HUES64 (cell line): ENCODE data around the gene LRRC4. TPM values are rescaled to one million over a fixed set of nuclear protein-coding genes. Genes with fewer than 3 reads are reported as not detected.

Source experiments
- H3K27ac ChIP-seq: 2 replicates; pipeline ENCODE4 v1.7.0; 2013; ENCODE audit warnings: low read depth, low read length, inconsistent platforms
- H3K27me3 ChIP-seq: 2 replicates; pipeline ENCODE4 v1.6.1; 2013; ENCODE audit warnings: mild to moderate bottlenecking, low read length; ENCODE audit not compliant: insufficient read depth
- H3K36me3 ChIP-seq: 2 replicates; pipeline ENCODE4 v1.6.1; 2013; ENCODE audit warnings: mild to moderate bottlenecking, low read length; ENCODE audit not compliant: insufficient read depth
- H3K4me1 ChIP-seq: 2 replicates; pipeline ENCODE4 v1.6.1; 2013; ENCODE audit warnings: mild to moderate bottlenecking, low read length, moderate library complexity; ENCODE audit not compliant: insufficient read depth
- H3K4me3 ChIP-seq: 2 replicates; pipeline ENCODE4 v1.5.1; 2013; ENCODE audit warnings: mild to moderate bottlenecking, low read length, moderate library complexity
- H3K9ac ChIP-seq: 2 replicates; pipeline ENCODE4 v1.6.1; 2013; ENCODE audit warnings: mild to moderate bottlenecking, low read depth, low read length
- H3K9me3 ChIP-seq: 2 replicates; pipeline ENCODE4 v1.6.1; 2013; ENCODE audit warnings: low read depth, low read length; ENCODE audit not compliant: insufficient read depth
- WGBS: fragments of 150-250, 120-280 bp; methylation state at CpG from one replicate; pipeline ENCODE4 v1.1.7; 2013; ENCODE audit warnings: missing lambda C conversion rate; 5-methylcytosine and 5-hydroxymethylcytosine counted together
- polyA plus RNA-seq, 2 experiments: library from polyadenylated mRNA; stranded (reverse); fragments of 50-300 nt; gene quantifications; one replicate each; pipeline ENCODE4 v1.2.3, GENCODE V29; 2013

The LRRC4 gene, protein sequence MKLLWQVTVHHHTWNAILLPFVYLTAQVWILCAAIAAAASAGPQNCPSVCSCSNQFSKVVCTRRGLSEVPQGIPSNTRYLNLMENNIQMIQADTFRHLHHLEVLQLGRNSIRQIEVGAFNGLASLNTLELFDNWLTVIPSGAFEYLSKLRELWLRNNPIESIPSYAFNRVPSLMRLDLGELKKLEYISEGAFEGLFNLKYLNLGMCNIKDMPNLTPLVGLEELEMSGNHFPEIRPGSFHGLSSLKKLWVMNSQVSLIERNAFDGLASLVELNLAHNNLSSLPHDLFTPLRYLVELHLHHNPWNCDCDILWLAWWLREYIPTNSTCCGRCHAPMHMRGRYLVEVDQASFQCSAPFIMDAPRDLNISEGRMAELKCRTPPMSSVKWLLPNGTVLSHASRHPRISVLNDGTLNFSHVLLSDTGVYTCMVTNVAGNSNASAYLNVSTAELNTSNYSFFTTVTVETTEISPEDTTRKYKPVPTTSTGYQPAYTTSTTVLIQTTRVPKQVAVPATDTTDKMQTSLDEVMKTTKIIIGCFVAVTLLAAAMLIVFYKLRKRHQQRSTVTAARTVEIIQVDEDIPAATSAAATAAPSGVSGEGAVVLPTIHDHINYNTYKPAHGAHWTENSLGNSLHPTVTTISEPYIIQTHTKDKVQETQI
- 12.0 TPM for polyA plus RNA-seq (2013, experiment 1 of 2)
- polyA plus RNA-seq (2013, experiment 2 of 2), result 11.9 TPM

DNA sequence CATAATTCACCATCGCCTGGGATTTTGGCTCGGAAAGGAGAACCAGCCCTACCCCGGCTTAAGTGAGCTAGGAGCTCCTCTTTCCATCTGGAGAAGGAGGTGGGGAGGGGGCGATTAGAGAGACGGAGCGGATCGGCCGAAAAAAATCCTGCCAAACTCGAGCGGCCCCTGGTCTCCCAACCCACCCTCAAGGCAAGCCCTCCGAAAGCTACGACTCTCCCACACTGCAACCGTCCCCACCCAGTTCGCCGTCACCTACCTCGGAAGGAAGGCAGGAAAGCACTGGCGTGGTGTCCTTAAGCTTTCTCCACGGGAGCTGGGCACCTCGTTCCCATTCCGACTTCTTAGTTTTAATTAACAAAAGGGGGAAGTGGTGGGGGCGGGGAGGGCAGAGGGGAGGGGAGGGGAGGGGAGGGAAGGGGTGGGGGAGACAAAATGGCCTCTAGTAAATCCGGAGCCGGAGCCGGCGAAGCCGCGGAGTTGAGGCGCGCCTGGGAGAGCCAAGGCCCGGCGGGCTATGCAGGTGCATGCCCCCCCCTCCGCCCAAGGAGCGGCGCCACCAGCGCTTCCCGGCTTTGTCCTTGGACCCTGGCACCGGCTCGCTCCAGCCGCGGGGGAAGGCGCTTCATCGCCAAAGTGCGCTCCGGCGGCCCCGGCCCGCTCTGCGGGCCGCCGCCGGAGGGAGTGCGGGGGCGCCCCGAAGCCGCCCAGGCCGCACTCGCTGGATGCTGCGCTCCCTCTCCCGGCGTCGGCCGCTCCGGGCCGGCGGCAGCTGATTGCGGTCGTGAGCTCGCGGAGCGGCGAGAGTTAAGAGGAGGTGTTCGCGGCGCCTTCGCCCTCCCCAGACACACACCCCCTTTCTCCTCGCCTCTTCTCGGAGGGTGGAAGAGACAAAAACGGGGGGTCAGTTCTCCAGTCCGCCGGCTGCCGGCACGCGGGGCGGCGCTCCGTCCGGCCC lies at the start of gene LRRC4:
LRRC4 (minus strand) TSS at position 784 of the 958 bp plus-strand sequence. CDS start 797 bp downstream, outside the sequence.
- H3K4me1 ChIP-seq, result peaks cover 12% of the 10 kb centered on the region
- 1% methylated on average over 79 of the region's 87 CpGs for WGBS
- H3K9me3 ChIP-seq, result no peaks in the 10 kb centered on the region
- H3K27me3 ChIP-seq, result peaks cover 41% of the 10 kb centered on the region
- H3K27ac ChIP-seq, result peak within 1 kb of the TSS; percentile 59; the same call in 1 of the 2 replicates
- H3K36me3 ChIP-seq, result peaks cover 12% of the 10 kb centered on the region; the same call in 1 of the 2 replicates
- H3K9ac ChIP-seq, result peak within 1 kb of the TSS; percentile 80
- peak within 1 kb of the TSS; percentile 72 for H3K4me3 ChIP-seq

DNA sequence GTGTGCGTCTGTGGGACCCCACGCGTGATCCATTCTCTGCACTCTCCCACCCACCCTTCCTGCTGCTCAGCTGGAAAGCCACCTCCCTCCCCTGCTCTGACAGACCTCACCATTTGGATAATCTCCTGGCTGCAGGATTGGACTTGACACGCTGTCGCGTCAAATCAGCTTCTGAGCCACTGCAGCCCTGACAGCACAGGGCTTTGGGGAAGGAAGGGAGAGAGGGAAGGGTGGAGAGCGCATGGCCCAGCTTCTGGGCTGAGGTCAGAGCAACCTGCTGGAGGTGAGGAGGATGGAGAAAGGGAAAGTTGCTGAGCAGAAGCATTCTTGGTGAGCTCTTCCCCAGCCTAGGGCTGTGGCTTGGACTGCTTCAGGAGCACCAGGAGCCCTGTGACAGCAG lies 48.9 kb upstream of the LRRC4 start:
- H3K9ac ChIP-seq, result no peak overlapping the region
- H3K9me3 ChIP-seq, result no peaks in the 10 kb centered on the region
- no peak overlapping the region for H3K27ac ChIP-seq
- H3K4me1 ChIP-seq, result peaks cover 5% of the 10 kb centered on the region; the same call in 1 of the 2 replicates
- H3K4me3 ChIP-seq, result no peak overlapping the region
- H3K36me3 ChIP-seq, result peaks cover 19% of the 10 kb centered on the region
- WGBS, result 87% methylated on average over 7 of the region's 7 CpGs
- no peaks in the 10 kb centered on the region for H3K27me3 ChIP-seq

DNA sequence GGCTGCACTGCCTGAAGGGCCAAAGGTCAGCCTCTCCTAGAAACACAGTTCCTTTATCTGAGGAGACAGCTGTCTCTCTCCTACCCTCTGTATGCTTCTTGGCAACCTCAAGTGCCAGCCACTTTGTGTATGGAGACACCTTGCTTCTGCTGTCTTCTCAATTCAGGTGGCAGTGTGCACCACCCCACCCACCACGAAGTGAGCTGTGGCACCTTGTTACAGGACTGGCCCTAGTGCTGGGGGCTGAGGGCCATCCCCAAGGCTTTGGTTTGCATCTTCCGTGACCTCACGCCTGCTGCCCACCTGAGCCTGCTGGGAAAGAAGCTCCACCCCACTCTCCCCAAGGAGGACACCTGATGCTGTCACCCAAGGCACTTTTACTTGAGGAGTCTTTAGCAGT lies 47.1 kb upstream of the LRRC4 start:
- H3K27me3 ChIP-seq, result no peaks in the 10 kb centered on the region
- H3K36me3 ChIP-seq, result peaks cover 9% of the 10 kb centered on the region
- no peak overlapping the region for H3K27ac ChIP-seq
- no peaks in the 10 kb centered on the region for H3K9me3 ChIP-seq
- H3K4me3 ChIP-seq, result no peak overlapping the region
- peaks cover 5% of the 10 kb centered on the region; the same call in 1 of the 2 replicates for H3K4me1 ChIP-seq
- 92% methylated on average over 3 of the region's 3 CpGs for WGBS
- H3K9ac ChIP-seq, result no peak overlapping the region

DNA sequence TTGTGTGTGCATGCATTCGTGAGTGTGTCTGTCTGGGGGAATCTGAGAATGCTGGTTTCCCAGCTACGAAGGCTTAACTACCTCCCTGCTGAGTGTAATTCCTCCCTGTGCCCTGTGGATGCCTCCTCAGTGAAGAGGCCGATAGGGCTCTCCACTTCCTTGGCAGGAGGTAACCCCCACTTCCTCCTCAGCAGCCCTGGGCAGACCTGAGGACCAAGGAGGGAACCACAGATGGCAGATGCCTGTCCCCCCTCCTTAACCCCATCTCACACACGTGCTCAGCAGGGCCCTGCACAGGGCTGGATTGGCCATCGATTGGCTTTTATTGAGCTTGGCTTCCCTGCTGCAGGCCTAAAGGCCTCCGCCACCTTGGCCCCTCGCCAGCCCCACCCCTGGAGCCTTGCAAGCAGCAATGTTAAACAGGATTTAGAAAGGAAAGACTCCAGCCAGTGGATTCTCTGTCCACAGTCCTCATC lies 45.6 kb upstream of the LRRC4 start:
- Histone ChIP-seq H3K9me3 (no peaks in the 10 kb centered on the region), H3K36me3 (peaks cover 7% of the 10 kb centered on the region; the same call in 1 of the 2 replicates), H3K27me3 (no peaks in the 10 kb centered on the region), H3K9ac (no peak overlapping the region), H3K27ac (no peak overlapping the region), H3K4me3 (no peak overlapping the region), H3K4me1 (peaks cover 5% of the 10 kb centered on the region; the same call in 1 of the 2 replicates)
- WGBS, result 88% methylated on average over 7 of the region's 7 CpGs

DNA sequence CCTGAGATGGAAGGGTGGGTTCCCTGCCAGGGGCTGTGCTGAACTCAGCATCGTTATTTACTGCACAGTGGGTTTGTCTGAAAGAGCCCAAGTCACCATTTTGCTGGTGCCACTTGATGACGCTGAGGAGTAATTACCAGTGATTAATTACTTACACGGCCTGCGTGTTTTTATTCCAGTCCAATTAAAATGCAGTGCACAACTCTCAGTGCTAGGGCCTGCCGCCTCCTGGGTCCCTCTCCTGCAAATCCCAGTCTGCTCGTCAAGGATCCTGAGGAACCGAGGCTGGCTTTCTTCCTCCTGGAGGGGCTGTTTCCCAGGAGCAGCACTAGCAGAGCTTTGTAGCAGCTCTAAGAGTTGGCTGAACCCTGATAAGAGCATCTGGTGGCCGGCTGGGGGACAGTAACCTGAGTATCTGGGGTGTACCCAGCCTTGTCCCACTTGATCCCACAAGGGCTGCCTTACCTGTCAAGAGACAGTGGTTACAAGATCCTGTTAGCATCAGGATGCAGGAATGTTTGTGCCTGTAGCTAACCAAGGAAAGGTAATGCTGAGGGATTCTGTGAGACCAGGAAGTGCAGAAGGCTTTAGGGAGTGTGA lies 45.1 kb upstream of the LRRC4 start:
- H3K9ac ChIP-seq, result no peak overlapping the region
- H3K27ac ChIP-seq, result no peak overlapping the region
- peaks cover 2% of the 10 kb centered on the region; the same call in 1 of the 2 replicates for H3K36me3 ChIP-seq
- H3K4me1 ChIP-seq, result peaks cover 5% of the 10 kb centered on the region; the same call in 1 of the 2 replicates
- WGBS, result 92% methylated on average over 8 of the region's 8 CpGs
- no peaks in the 10 kb centered on the region for H3K9me3 ChIP-seq
- H3K27me3 ChIP-seq, result no peaks in the 10 kb centered on the region
- no peak overlapping the region for H3K4me3 ChIP-seq

DNA sequence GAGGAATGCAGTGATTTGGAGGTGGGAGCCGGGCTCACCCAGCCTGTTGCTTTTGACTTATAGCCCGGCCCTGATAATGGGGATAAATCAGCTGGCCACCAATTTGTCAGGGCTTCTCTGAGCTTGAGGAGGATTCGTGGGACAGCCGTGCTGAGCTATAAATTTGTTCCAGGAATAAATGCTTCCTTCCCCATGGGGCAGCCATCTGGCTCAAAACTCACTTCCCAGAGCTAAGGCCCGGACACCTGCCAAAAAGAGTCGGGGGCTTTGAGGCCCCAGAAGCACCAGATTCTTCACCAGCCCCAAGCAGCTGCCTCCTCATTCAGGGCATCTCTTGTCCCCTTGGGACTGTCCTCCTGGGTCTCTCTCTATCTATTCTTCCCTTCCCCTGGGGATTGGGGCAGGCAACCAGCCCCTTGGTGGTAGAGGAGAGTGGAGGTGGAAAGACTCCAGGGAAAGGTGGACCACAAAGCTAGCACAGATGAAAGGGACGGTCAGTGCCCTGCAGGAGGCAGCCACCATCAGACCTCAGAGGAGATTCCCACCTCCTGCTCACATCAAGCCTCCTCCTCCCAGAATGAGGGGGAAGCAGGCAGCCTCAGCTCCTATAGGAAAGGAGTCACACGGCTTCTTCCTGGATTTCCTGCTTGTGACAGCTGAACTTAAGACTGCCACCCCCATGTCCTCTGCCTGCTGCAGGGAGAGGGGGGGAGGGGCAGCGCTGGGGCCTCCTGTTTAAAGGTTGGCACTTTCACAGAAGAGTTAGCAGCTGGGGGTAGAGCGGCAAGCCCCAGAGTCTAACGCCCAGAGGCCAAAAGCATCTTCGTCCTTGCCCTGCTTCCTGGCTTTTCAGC lies 44.2 kb upstream of the LRRC4 start:
- H3K9me3 ChIP-seq, result no peaks in the 10 kb centered on the region
- H3K36me3 ChIP-seq, result no peaks in the 10 kb centered on the region
- H3K27ac ChIP-seq, result no peak overlapping the region
- WGBS, result 80% methylated on average over 12 of the region's 12 CpGs
- H3K4me1 ChIP-seq, result peaks cover 5% of the 10 kb centered on the region; the same call in 1 of the 2 replicates
- no peak overlapping the region for H3K4me3 ChIP-seq
- H3K9ac ChIP-seq, result no peak overlapping the region
- no peaks in the 10 kb centered on the region for H3K27me3 ChIP-seq

DNA sequence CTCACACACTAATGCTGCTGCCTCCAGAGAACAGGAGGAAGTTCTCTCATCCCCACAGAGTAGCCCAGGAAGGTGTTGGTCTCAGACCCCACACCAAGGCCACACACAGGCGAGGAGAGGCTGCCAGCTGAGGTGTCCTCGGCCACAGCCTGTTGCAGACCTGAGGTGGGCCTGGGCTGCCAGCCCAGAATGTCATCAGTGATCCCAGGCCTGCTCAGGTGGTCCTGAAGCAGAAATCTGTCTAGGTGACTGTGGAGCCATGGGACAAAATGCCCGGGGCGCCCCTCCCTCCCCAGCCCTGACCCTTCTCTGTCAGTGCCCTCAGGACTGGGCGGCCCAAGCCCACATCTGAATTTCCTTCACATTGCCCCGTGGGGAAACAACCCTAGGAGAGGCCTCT lies 43.5 kb upstream of the LRRC4 start:
- Histone ChIP-seq H3K9me3 (no peaks in the 10 kb centered on the region), H3K27ac (no peak overlapping the region), H3K4me1 (peaks cover 5% of the 10 kb centered on the region; the same call in 1 of the 2 replicates), H3K9ac (no peak overlapping the region), H3K36me3 (no peaks in the 10 kb centered on the region), H3K27me3 (no peaks in the 10 kb centered on the region), H3K4me3 (no peak overlapping the region)
- WGBS, result 95% methylated on average over 6 of the region's 6 CpGs

DNA sequence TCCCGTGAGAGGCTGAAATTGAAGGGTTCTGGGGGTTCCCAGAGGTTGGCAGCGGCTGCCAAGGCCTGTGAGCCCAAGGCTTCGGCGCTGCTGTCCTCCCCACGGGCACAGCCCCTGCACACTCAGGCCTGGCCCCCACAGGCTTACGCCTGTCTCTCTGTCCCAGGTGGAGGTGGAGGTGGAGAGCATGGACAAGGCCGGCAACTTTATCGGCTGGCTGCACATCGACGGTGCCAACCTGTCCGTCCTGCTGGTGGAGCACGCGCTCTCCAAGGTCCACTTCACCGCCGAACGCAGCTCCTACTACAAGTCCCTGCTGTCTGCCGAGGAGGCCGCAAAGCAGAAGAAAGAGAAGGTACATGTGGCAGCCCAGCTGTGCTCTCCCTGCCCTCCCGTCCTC lies 43.1 kb upstream of the LRRC4 start:
- no peak overlapping the region for H3K9ac ChIP-seq

DNA sequence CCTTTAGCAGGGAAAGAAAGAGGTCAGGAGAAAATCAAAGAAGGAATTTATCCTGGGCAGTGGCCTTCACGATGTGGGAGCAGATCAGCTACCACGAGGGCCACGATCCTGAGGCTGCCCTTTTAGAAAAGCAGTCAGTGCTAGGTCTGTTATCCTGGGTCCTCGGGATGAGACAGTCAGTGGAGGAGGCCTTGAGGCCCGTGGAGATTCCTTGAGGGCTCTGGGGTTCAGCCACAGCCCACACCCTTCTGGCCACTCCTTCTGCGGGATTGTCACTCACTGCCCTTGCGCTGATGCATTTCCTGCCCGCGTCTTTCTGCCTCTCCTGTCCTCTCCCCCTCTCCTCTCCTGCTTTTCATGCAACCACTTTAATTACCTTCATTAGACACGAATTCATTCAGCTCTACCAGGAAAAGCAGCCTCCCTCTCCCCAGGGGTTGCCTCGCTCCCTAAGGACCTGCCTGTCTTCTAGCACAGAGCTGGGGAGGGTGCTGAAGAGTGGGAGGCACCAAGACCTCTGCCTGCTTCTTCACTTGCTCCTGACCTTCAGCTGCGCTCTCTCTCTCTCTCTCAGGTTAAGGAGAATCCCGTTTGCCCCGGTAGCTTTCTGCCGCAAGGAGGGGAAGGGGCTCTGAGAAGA lies 42.6 kb upstream of the LRRC4 start:
- WGBS, result 91% methylated on average over 15 of the region's 15 CpGs
- peaks cover 5% of the 10 kb centered on the region; the same call in 1 of the 2 replicates for H3K4me1 ChIP-seq
- H3K9ac ChIP-seq, result no peak overlapping the region
- H3K27ac ChIP-seq, result no peak overlapping the region
- no peak overlapping the region for H3K4me3 ChIP-seq
- H3K9me3 ChIP-seq, result no peaks in the 10 kb centered on the region
- no peaks in the 10 kb centered on the region for H3K27me3 ChIP-seq
- H3K36me3 ChIP-seq, result no peaks in the 10 kb centered on the region

More for the DNA sequence above, 43.1 kb upstream of the LRRC4 start:
- Histone ChIP-seq H3K4me3 (no peak overlapping the region), H3K27me3 (no peaks in the 10 kb centered on the region), H3K4me1 (peaks cover 5% of the 10 kb centered on the region; the same call in 1 of the 2 replicates), H3K36me3 (no peaks in the 10 kb centered on the region), H3K9me3 (no peaks in the 10 kb centered on the region), H3K27ac (no peak overlapping the region)
- 92% methylated on average over 19 of the region's 19 CpGs for WGBS
